ENCODE results near the gene FYB2.
A peak's percentile ranks its signal among the peaks of the same experiment; 100 is the strongest.

The FYB2 gene

DNA sequence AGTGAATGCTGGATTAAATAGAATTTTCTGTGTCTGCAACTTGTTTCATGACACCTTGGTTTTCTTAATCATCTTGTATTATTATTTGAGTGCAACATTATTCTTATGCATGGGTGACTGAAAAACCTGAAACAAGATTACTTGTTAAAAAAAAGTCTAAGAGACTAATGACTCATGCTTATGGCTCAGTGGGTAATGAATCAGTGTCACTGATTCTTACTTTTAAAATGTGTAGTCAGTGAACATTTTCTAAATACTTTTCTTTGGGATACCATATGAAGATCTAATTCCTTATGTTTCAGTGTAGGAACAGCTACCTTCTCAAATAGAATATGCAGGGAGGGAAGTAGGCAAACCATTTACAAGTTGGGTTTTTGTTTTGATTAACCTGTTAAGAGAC is 108.6 kb downstream of the FYB2 start:
- no peak for DNase-seq

DNA sequence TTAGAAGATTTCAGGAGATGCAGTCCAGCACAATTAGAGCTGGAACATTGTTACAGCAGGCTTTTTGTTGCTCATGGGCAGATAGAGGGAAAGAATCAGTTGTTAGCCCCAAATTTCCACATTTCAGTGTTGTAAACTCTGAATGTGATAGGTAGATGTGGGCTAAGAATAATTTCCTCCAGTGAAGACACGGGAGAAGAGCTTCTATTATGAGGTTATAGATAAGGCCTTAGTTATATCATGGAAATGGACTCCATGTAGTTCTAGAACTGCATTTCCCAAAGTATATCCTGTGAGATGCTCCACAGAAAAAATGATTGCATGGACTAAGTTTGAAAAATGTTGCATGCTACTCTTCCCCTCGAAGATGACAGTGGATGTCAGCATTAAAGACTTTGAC is 109.2 kb downstream of the FYB2 start:
- DNase-seq, result no peak

DNA sequence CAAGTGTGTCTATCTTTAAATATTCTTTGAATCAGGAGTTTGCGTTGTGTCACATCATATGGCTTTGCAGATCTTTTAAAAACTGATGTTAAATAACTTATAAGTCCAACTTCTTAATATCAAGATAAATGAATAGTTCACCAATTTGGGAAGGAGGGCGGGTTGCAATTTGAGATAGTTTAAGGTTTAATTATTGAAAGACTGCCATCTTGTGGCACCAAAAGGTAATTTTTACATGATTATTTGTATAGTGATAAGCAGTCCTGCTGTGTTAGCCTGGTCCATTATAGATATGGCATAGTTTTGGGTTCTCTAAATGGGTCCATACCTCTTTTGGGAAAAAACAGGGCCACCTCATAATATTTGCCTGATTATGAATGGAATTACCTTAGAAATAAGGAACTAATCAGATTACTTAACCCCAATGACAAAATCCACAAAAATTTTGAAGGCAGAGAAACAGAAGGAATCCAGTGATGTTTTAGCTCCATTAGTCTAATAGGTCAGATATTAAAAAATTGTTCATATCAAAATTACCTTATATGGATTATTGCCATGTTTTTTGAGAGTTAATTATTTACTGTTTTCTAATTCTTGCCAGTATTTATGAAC is 109.8 kb downstream of the FYB2 start:
- peak; percentile 60 for DNase-seq

DNA sequence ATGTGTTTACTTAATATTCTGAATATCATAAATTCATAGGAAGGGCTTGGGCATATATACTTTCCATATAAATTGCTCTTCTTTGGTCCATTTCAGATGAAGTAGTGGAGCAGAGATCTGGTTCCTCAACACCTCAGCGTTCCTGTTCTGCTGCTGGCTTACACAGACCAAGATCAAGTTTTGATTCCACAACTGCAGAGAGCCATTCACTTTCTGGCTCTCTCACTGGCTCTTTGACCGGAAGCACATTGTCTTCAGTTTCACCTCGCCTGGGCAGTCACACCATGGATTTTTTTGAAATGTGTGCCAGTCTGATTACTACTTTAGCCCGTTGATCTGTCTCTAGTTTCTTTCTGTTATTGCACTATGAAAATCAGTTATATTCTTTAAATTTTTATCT is 111.8 kb downstream of the FYB2 start:
- DNase-seq, result no peak

DNA sequence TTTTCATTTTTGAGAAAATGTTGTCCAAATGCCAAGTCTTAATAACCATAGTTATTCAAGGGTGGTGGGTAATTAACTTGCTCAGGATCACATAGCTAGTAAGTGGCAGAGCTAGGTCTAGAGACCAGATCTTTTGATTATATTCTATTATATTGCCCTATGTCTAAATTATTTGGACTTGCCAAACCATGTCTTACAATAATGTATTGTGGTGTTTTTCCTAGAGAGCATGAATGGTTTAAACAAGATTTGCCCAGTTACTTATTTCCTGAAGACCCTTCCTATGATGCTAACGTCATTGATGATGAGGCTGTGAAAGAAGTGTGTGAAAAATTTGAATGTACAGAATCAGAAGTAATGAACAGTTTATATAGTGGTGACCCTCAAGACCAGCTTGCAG is 115.5 kb downstream of the FYB2 start:
- DNase-seq, result no peak

DNA sequence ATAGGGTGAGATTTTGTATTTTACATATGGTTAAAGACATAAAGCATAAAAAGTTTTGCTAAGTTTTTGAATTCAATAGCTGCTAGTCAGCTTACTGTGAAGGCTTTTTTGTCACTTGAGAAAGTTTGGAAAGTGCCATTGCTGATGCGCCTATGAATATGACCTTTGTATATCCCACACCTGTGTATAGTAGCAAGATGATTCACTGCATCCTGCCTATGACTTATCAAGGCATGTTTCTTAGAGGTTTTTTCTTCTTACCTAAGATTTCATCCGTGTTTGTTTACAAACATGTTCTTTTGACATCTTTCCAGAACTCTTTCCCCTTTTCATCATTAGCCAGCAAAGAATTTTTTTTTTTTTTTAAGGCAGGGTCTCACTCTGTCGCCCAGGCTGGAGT is 122.5 kb downstream of the FYB2 start:
- DNase-seq, result no peak

DNA sequence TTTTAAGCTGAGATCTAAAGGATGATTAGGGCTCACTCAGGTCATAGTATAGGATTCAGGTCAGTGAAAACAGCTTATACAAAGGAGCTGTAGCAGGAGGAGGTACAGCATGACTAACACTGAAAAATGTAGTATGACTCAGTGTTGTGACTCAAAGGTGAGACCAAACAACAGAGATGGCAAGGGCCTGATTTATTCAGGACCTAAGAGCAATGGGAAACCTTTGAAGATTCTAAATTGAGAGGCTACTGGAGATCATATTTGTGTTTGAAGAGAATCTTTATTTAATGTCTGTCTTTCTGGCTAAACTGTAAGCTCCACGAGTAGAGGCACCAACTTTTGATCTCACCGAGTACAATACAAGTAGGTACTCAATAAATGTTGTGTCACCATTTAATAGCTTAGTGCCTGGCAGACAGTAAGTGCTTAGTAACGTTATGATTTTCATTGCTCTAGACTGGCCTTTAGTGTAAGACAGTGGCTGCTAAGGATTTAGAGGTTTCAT is 130.6 kb downstream of the FYB2 start:
- DNase-seq, result no peak

DNA sequence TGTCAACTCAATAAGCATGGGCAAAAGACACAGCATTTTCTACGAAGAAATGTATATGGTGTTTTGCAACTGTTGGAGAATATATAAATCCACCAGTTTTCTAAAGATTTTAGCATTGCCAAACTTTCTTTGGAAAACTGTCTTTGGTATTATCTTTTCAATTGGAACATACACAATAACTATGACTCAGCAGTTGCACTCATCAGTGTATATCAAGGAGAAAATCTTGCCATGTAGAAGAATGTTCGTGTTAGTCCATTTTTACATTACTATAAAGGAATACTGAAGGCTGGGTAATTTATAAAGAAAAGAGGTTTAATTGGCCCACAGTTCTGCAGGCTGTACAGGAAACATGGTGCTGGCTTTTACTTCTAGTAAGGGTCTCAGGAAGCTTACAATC is 133.0 kb downstream of the FYB2 start:
- DNase-seq, result no peak

DNA sequence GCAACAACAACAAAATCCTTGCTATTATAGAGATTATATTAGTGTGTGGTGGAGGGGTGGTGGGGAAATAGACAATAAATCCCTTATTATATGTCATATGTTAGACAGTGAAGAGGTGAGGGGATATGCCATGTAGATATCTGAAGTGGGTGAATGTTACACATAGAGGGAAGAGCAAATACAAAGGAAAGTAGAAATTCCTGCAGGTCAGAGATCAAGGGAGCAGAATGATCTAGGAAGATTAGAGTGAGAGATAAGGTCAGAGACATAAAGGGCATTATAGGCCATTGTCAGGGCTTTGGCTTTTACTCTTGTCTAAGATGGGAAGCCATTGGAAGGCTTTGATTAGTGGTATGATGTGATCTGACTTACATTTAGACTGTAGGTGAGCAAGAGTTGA is 135.6 kb downstream of the FYB2 start:
- DNase-seq, result no peak

DNA sequence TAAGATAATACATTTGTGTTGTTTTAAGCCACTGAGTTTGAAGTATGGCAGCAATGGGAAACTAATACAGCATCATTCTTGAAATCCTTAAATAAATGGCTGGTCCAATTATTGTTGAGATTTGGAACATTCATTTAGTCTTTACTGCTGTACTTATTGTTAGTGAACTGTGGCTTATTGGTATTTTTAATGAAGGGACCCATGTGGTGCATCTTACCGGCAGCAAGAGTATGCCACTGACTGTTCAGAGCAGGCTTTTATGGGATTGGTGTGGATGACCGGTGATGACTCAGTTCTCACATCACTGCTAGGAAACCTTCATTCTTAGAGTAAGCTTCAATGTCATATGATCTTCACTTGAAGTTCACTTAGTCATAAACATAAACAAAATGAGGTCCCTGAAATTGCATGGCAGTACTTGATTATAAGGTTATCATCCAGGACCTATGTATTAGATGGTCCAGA is 142.6 kb downstream of the FYB2 start:
- DNase-seq, result no peak

DNA sequence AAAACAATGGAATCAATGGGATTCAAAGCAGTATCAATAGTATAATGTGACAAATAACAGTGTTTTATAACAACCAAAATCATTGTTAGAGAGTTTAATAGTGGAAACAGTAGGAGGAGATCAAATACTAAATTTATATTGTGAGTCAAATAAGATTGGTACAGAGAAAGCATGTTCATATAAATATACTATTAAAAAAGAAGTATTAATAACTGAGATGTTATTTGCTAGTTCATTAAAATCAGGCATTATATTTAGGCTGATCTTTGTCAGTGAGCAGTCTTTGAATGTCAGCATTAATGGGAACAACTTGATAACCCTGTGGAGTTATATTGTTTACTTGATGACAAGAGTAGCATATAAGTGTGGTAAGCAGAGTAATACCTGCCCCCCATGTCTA is 143.4 kb downstream of the FYB2 start:
- no peak for DNase-seq

DNA sequence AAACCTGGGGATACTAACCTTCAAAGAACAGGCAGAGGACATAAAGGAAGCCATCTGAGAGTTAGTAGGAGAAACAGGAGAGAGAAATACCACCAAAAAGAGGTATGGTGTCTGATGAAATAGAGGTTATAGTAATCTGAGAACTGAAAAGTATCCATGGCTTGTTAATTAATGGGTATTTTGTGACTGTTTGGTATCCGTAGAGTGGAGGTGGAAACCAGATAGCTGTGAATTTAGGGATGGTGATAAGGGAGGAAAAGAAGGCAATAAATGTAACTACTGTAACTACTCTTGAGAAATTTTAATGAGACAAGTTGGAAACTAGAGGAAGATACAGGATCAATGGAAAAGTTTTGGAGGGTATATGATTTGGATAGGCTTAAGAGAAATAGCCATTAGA is 146.6 kb downstream of the FYB2 start:
- no peak for DNase-seq

DNA sequence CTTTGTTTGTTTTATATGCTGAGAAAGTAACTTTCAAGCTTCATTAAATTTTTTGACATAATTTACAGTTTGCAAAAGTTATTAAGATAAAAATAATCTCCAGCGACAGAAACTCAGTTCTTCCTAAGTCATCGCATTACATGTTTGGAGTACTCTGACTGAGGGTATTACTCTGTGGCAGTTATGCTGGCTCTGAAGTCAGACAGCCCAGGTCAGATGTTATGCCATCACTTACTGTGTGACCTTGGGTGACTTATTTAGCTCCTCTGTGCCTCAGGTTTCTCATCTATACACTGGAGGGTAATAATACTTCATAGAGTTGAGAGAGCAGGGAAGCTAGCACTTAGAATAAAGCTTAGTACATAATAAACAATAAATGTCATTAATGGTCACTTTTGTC is 147.7 kb downstream of the FYB2 start:
- DNase-seq, result no peak

DNA sequence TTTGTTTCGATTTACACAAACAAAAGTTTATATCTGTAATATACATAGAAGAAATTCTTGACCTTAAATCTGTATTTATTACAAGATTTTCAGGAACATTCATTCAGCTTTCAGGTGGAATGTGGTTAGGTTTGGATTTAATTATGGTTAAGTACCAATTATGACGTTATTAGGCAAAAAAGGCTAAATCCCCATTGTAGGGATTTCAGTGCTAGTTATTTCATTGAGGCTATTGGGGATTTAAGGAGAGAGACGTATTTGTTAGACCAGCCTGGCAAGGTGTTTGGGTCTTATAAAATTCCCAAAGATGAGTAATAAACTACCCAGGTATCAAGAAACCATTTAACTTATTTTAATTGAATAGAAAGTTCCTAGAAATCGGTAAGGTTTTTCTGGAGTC is 148.1 kb downstream of the FYB2 start:
- no peak for DNase-seq

DNA sequence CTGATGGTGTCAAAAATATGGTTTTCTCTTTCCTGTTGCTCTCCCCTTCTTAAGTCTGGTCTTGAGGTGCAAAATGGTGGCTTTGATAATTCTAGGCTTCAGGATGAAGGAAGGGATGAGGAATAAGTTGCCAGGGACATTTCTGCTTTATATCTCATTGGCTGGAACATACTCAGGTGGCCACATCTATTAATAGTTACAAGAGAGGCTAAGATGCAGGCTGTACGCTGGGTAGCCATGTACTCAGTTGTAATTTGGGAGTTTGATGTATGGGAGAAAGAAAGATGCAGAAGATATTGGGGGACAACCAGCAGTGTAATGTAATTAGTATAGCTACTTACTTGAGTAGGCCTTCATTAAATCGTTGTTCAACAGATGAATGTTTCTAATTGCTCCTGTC is 148.9 kb downstream of the FYB2 start:
- DNase-seq, result no peak
